Stimulated activated CD4-positive, alpha-beta T cell treated with anti-CD3 and anti-CD28 coated beads, TNF-alpha, amount 100 ng/mL, for 1 hour (primary cell): Measurements from ENCODE around the gene PTPRN2.
"Not testable (repeated sequence)": the region's sequence is repeated elsewhere in the genome, so short reads cannot be mapped to it uniquely, and the experiment has no call there.

Experiments
- DNase-seq, 3 donors: peaks; one replicate each; pipeline ENCODE4 v3.0.0-alpha.2; 2020; ENCODE audit warnings: low read depth in 3 of 3, low spot score in 1 of 3

PTPRN2 gene

GRCh38 chr7:157898802-157899505, 688.7 kb downstream of the PTPRN2 start:
- no peak for DNase-seq

- no peak for DNase-seq
Observed at GRCh38 chr7:157898261-157898660, 689.4 kb downstream of the PTPRN2 start.

GRCh38 chr7:157897681-157898080, 689.9 kb downstream of the PTPRN2 start:
- DNase-seq: no peak

- no peak for DNase-seq
Observed at GRCh38 chr7:157896774-157897555, 690.7 kb downstream of the PTPRN2 start.

- DNase-seq: not testable (repeated sequence)
Observed at GRCh38 chr7:157896376-157896675, 691.3 kb downstream of the PTPRN2 start.

GRCh38 chr7:157895520-157896375, 691.9 kb downstream of the PTPRN2 start:
- no peak for DNase-seq

GRCh38 chr7:157895098-157895497, 692.5 kb downstream of the PTPRN2 start:
- not testable (repeated sequence) for DNase-seq

- DNase-seq: no peak
Observed at GRCh38 chr7:157893535-157894044, 694.0 kb downstream of the PTPRN2 start.

GRCh38 chr7:157892751-157893523, 694.7 kb downstream of the PTPRN2 start:
- DNase-seq: no peak

- DNase-seq: no peak
Observed at GRCh38 chr7:157890921-157891401, 696.7 kb downstream of the PTPRN2 start.

- DNase-seq: no peak
Observed at GRCh38 chr7:157889480-157889879, 698.1 kb downstream of the PTPRN2 start.

GRCh38 chr7:157888579-157888978, 699.0 kb downstream of the PTPRN2 start:
- DNase-seq: no peak

- no peak for DNase-seq
Observed at GRCh38 chr7:157887400-157887799, 700.2 kb downstream of the PTPRN2 start.

GRCh38 chr7:157886711-157887110, 700.9 kb downstream of the PTPRN2 start:
- DNase-seq: no peak

- DNase-seq: no peak
Observed at GRCh38 chr7:157886266-157886665, 701.4 kb downstream of the PTPRN2 start.

- DNase-seq: no peak
Observed at GRCh38 chr7:157885140-157885539, 702.5 kb downstream of the PTPRN2 start.

GRCh38 chr7:157884461-157885062, 703.1 kb downstream of the PTPRN2 start:
- DNase-seq: no peak

- no peak for DNase-seq
Observed at GRCh38 chr7:157881048-157881771, 706.4 kb downstream of the PTPRN2 start.

- DNase-seq: no peak
Observed at GRCh38 chr7:157879391-157879790, 708.2 kb downstream of the PTPRN2 start.
